ENCODE results near the gene PLCD1.
"Not testable (repeated sequence)": the region's sequence is repeated elsewhere in the genome, so short reads cannot be mapped to it uniquely, and the experiment has no call there.

The PLCD1 gene

DNA sequence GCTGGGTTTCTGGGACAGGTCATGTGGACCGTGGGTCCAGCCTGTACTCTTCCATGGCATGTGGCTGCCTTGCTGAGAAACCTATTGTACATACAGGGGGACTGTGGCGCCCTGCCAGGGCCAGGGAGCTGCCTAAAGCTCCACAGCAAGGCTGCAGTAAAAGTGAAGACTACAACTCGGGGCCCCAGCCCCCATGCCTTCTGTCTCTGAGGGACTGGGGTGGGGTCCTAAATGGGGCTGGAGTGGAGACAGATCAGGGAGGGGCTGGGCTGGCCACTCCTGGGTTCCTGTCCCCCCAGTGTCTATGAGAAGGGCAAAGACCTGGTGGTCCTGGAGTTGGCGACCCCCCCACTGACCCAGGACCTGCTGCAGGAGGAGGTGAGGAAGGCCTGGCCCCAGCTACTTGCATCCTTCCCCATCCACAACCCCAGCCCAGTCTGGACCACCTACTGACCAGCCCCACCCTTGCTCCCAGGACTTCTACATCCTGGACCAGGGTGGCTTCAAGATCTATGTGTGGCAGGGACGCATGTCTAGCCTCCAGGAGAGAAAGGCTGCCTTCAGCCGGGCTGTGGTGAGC is 31.6 kb downstream of the PLCD1 start:
- no peak for DNase-seq

GRCh38 chr3:37997342-37997741 is 32.1 kb downstream of the PLCD1 start:
- no peak for DNase-seq

- peak; percentile 92 for DNase-seq
Observed at GRCh38 chr3:37996785-37997301, 32.6 kb downstream of the PLCD1 start.

DNA sequence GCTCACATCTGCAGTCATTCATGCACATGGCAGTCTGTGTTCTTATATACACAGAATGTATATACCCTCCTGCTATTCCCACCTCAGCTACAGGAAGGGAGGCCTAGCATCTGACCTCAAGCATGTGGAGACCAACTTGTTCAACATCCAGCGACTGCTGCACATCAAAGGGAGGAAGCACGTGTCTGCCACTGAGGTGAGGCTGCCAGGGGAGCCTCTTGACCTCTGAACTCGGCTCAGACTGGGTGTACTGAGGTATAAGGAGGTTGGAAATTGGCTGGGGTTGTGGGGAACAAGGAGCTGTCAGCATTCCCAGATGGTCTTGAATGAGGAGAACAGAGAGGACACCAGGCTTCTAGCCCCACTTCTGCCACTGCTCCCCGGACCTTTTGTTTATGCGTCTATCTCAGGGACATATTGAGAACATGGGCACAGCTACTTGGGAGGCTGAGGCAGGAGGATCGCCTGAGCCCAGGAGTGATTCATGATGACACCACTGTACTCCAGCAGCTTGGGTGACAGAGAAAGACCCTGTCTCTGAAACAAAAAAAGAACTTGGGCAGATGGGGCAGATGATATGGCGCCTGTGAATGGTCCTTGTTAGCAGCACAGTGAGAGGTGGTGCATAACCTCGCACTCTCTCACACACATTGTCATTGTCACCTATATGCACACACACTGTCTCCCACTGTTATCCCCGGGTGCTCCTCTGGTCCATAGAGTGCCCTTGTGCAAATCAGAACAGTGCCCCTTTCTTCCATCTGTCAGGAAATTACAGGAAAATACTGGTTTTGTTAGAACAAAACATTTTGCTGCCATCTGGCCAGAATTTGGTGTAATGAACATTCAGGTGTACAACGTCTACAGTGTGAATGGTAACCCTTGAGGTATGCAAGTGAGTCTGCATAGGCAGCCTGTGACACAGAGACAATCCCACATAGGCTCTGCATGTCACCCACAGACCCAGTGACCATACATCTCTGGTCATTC is 33.5 kb downstream of the PLCD1 start:
- peak; percentile 30 for DNase-seq

GRCh38 chr3:37994639-37994972 is 34.8 kb downstream of the PLCD1 start:
- peak; percentile 37 for DNase-seq

DNA sequence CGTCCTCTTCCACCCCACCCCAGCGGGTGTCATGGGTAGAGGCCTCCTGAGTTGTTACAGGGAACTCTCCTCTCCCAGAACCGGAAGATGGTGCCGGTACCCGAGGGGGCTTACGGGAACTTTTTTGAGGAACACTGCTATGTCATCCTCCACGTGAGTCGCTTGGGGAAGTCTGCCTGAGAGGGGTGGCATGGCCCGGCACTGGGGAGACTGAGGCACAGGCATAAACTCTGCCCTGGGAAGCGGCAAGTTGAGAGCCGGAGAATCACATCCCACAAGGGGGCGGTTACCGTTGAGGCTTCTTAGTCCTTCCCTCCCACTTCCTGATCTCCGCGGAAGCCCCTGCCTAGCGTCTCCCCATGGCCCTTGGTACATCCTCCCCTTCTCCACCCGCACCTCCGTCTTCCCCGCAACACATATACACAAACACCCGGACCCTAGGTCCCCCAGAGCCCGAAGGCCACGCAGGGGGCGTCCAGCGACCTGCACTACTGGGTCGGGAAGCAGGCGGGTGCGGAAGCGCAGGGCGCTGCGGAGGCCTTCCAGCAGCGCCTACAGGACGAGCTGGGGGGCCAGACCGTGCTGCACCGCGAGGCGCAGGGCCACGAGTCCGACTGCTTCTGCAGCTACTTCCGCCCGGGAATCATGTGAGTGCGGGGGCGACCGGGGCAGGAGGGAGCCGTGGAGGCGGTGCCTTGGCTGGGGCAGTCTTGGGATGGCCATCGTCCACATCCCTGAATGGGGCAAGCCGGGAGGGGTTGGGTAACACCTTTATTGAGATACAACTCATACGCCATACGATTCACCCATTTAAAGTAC is 35.4 kb downstream of the PLCD1 start:
- DNase-seq, result peak; percentile 81

GRCh38 chr3:37993460-37993819 is 36.0 kb downstream of the PLCD1 start:
- no peak for DNase-seq

DNA sequence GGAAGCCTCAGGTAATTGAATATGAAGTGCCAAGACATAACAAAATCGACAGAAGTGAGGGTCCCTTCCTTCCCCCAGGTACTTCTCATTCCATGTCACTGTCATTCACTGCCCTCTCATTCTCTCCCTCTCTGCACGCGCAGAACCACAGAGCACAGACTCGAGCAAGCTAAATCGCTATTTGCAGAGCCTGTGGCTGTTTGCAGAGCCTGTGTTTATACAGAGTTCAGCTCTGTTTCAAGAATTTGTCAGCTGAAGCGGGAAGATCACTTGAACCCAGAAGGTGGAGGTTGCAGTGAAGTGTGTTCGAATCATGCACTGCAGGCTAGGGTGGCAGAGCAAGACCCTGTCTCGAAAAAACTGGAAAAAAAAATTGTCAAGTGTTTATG is 36.4 kb downstream of the PLCD1 start:
- DNase-seq, result no peak

DNA sequence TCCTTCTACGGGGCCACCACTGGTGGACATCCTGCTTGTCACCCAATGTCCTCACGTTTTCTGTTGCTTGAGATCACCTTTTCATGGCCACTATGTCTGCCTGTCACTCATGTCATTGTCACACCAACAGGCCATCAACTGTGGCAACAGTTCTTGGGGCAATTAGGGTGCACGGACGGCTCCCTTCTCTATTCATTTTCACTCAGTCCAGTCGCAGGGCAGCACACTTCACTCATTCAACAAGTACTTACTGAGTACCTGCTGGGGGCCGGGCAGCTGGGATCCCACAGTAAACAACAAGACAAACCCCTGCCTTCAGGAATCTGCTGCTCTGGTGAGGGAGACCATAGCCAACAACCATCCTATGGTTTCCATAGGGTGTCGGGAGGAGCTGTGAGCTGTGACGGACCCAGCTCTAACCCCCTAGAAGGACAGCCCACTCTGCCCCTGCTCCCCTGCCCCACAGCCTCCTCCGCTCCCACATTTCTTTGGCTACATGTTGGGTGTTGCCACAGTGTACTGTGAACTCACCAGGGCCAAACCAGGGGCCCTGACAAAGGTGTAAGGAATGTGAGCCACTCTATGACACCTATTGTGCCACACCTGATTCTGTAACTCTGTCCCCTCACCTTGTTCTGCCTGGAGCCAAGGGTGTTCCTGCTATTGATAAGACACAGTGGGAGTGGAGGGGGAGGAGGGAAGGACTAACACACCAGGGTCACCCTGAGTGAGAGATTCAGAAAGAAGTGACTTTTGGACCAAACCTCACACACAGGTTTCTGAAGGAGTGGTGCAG is 37.0 kb downstream of the PLCD1 start:
- no peak for DNase-seq

DNA sequence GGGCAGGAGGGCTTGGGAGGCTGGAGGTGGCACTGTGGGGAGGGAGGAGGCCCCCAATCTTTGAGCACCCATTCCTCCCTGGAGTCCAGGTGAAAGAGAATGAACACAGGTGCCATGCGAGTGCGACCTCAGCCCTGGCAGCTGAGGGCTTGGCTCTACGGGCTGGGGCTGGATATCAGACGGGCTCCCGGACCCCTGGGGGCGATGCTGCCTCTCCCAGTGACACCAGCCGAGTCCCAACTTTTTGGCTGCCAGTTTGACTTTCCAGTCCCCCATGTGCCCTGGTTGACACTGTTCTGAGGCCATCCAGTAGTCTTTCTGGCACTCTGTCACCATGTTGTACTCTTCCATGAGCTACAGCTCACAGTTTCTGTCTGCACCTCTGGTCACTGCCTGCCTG is 37.6 kb downstream of the PLCD1 start:
- no peak for DNase-seq

DNA sequence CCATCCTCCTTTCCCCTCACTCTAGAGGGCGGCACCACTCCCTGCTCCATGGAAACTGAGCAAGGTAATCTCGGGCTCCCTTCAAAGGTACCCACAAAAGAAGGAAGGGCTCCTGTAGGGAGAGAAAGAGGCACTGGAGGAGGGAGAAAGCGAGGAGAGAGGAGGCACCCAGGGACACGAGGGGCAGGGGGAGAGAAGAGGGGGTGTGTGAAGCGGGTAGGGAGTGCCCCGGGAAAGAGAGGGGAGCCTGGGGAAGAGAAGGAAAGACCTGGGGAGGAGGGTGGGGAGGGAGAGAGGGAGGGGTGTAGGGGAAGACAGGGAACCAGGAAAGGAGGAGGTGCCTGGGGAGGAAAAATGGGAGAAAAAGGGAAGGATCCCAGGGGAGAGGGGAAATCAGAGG is 38.3 kb downstream of the PLCD1 start:
- no peak for DNase-seq

DNA sequence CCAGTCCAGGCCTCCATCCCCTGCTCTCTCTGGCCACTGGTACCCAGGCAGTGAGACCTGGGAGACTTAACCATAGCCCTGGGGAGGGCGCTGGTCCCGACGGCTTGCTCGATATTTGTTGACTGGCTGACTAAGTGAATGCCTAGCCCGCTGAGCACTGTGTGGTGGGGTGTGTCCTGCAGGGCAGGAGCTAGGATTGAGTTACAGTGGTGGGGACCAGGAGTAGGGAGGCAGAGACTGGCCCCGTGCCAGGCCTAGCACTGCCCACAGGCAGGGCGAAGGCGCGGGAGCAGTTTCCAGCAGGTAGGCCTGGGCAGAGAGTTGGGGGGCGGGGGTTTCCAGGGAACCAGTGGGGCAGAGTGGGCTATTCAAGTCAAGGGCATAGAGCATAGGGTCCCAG is 38.9 kb downstream of the PLCD1 start, which contains the start of gene VILL:
Gene VILL (plus strand): TSS at position 260 of the 400 bp plus-strand sequence. CDS start 2,887 bp downstream, outside the sequence.
- DNase-seq, result no peak

- no peak for DNase-seq
Observed at GRCh38 chr3:37989821-37990480, 39.5 kb downstream of the PLCD1 start.

- DNase-seq, result no peak
Observed at GRCh38 chr3:37988931-37989525, 40.4 kb downstream of the PLCD1 start.

GRCh38 chr3:37988376-37988775 is 41.1 kb downstream of the PLCD1 start:
- DNase-seq, result not testable (repeated sequence)

GRCh38 chr3:37987751-37988179 is 41.7 kb downstream of the PLCD1 start:
- no peak for DNase-seq

DNA sequence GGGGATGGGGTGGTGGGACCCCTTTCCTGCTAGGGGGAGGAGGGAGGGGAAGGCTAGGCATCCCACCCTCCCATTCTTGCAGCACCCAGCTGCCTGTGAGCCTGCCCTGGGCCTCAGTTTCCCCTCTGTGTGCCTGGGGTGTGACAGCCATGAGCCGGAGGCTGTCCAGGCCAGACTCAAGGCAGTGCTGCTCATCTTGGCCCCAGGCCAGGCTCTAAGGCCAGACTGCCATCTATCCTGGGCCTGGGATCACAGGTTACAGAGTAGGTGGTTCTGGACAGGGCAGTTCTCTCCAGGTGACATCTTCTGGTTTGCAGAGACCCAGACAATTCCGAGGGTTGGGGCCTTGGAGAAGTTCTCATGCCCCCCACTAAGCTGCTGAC is 42.1 kb downstream of the PLCD1 start:
- DNase-seq, result no peak

DNA sequence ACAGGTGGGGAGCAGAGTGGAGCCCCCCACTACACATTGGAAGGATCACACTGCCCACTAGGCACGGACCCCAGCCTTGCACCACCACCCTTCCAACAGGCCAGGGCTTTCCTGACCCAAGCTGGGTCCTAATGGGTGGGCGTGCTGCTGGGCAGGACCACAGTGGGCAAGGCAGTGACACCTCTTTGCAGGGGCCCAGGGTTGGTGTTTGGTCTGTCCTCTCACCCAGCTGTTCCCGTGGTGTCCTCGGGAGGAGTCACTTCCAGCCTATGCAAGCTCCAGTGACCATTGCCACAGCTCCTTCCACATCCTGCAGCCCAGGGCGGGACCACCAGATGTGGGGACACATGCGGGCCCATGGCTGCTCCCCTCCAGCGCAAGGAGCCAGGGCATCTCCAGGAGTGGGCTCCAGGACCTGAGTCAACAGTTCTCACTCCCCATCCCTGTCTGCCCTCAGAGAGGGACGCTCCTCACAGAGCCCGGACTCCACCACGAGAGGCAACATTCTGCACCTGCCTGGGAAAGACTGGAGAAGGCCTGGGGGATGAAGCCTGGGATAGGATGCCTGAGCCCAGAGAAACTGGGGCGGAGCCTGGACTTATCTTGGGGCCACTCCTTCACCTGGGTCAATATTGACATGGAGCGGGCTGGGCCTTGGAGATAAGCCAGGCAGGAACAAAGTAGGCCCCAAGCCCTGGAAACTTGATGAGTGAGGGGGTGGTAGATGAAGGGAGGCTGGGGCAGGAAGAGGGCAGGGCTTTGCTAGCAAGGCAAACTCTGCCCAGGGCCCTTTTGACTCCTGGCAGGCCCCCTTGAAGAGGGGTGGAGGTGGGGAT is 42.7 kb downstream of the PLCD1 start:
- DNase-seq, result no peak

- DNase-seq, result no peak
Observed at GRCh38 chr3:37985637-37986320, 43.7 kb downstream of the PLCD1 start.

- no peak for DNase-seq
Observed at GRCh38 chr3:37984596-37984995, 44.8 kb downstream of the PLCD1 start.
